ENCODE measurements around the gene FLT3.

DNA sequence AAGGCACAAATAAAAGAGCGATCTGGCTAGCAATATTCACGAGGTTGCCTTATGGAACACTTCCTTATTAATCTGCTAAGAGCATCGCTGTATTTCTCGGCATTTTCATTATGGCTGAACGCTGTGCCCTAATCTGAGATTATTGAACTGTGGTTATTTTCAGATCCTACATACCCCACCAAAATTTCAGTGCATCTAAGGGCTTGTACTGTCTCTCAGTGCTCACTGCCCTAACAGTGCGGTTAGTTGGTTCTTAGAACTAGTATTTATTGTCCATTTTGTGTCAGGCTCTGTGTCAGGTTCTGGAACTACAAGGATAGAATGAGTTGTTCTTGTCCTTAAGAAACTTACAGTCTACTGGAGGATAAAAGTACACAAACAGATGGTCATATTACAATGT is 51.6 kb downstream of the FLT3 start:
- TF ChIP-seq, protein P1, sequence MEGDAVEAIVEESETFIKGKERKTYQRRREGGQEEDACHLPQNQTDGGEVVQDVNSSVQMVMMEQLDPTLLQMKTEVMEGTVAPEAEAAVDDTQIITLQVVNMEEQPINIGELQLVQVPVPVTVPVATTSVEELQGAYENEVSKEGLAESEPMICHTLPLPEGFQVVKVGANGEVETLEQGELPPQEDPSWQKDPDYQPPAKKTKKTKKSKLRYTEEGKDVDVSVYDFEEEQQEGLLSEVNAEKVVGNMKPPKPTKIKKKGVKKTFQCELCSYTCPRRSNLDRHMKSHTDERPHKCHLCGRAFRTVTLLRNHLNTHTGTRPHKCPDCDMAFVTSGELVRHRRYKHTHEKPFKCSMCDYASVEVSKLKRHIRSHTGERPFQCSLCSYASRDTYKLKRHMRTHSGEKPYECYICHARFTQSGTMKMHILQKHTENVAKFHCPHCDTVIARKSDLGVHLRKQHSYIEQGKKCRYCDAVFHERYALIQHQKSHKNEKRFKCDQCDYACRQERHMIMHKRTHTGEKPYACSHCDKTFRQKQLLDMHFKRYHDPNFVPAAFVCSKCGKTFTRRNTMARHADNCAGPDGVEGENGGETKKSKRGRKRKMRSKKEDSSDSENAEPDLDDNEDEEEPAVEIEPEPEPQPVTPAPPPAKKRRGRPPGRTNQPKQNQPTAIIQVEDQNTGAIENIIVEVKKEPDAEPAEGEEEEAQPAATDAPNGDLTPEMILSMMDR (IDR thresholded peaks at IDR 0.05), result no peak
- TF ChIP-seq POLR2A (IDR thresholded peaks at IDR 0.05), result no peak

All from adrenal gland (tissue), 5 donors.